ENCODE results near the gene ARHGEF19.

The ARHGEF19 gene

GRCh38 chr1:16191916-16192546, 20.4 kb downstream of the ARHGEF19 start:
- in situ Hi-C loops (cut with HindIII; ENCODE audit: low pct_ligation_motif_present, low pct_unique_long_range_greater_than_20kb, low sequenced_read_pairs): no loop called here
- no peak for DNase-seq

DNA sequence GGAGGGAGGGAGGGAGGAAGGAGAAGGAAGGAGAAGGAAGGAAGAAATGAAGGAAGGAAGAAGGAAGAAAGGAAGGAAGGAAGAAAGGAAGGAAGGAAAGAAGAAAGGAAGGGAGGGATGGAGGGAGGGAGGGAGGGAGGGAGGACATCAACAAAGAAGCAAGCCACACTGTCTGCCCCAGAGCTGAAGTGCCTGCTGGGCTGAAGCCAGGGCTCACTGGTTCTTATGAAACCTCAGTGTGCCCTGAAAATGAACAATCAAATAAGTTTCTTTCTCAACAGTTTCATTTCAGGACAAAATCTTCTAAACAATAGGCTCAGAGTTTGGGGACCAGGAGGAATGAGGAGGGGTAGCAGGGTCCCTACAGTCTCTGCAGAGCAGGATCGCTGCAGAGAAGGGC, 21.1 kb downstream of the ARHGEF19 start:
- no peak for DNase-seq

DNA sequence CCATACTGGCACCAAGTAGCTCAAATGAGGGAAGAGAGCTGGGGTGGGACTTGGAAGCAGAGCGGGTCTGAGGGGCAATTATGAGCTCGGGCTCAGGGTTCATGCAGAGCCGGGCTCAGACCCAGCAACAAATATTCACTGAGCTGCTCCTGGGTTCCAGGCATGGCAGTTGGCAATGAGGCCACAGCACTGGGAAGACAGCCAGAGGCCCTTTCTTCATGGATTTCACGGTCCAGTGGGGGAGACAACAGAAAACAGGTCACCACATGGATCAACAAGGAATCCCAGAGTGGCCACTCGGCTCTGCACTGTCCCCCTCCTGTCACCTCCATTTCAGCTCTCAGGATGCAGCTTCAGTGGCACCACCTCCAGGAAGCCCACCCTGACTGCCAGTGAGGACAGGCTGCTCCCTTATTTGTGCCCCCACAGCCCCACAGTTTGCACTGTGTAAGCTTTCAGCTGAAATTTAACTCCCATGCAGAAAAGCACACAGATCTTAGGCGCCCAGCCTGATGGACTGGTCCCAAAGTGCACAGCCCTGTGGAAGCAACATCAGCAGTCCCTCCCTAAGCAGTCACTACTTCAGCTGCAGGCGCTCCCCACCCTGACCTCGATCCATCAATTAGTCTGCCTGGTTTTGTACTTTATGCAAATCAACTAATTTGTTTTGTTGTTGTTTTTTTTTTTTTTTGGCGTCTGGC, 22.4 kb downstream of the ARHGEF19 start:
- peak; percentile 49 for DNase-seq
- in situ Hi-C loops (cut with HindIII; ENCODE audit: low pct_ligation_motif_present, low pct_unique_long_range_greater_than_20kb, low sequenced_read_pairs): no loop called here

More for the DNA sequence above, 21.1 kb downstream of the ARHGEF19 start:
- in situ Hi-C loops (cut with HindIII; ENCODE audit: low pct_ligation_motif_present, low pct_unique_long_range_greater_than_20kb, low sequenced_read_pairs): no loop called here

GRCh38 chr1:16189003-16189402, 23.4 kb downstream of the ARHGEF19 start:
- in situ Hi-C loops (cut with HindIII; ENCODE audit: low pct_ligation_motif_present, low pct_unique_long_range_greater_than_20kb, low sequenced_read_pairs): no loop called here
- DNase-seq: peak; percentile 40

- in situ Hi-C loops (cut with HindIII; ENCODE audit: low pct_ligation_motif_present, low pct_unique_long_range_greater_than_20kb, low sequenced_read_pairs): no loop called here
- peak; percentile 87 for DNase-seq
Measured at GRCh38 chr1:16187748-16188401, 24.6 kb downstream of the ARHGEF19 start.

GRCh38 chr1:16186655-16187235, 25.7 kb downstream of the ARHGEF19 start:
- DNase-seq: no peak
- in situ Hi-C loops (cut with HindIII; ENCODE audit: low pct_ligation_motif_present, low pct_unique_long_range_greater_than_20kb, low sequenced_read_pairs): no loop called here

- in situ Hi-C loops (cut with HindIII; ENCODE audit: low pct_ligation_motif_present, low pct_unique_long_range_greater_than_20kb, low sequenced_read_pairs): no loop called here
Measured at GRCh38 chr1:16184557-16185303, 27.7 kb downstream of the ARHGEF19 start.

GRCh38 chr1:16183765-16184556, 28.5 kb downstream of the ARHGEF19 start:
- in situ Hi-C loops (cut with HindIII; ENCODE audit: low pct_ligation_motif_present, low pct_unique_long_range_greater_than_20kb, low sequenced_read_pairs): no loop called here

More at GRCh38 chr1:16184557-16185303, 27.7 kb downstream of the ARHGEF19 start:
- no peak for DNase-seq

GRCh38 chr1:16183179-16183578, 29.3 kb downstream of the ARHGEF19 start:
- in situ Hi-C loops (cut with HindIII; ENCODE audit: low pct_ligation_motif_present, low pct_unique_long_range_greater_than_20kb, low sequenced_read_pairs): no loop called here

More at GRCh38 chr1:16183765-16184556, 28.5 kb downstream of the ARHGEF19 start:
- no peak for DNase-seq

GRCh38 chr1:16181887-16182719, 30.3 kb downstream of the ARHGEF19 start:
- in situ Hi-C loops (cut with HindIII; ENCODE audit: low pct_ligation_motif_present, low pct_unique_long_range_greater_than_20kb, low sequenced_read_pairs): no loop called here
- peak; percentile 94 for DNase-seq

More at GRCh38 chr1:16183179-16183578, 29.3 kb downstream of the ARHGEF19 start:
- DNase-seq: peak; percentile 83

DNA sequence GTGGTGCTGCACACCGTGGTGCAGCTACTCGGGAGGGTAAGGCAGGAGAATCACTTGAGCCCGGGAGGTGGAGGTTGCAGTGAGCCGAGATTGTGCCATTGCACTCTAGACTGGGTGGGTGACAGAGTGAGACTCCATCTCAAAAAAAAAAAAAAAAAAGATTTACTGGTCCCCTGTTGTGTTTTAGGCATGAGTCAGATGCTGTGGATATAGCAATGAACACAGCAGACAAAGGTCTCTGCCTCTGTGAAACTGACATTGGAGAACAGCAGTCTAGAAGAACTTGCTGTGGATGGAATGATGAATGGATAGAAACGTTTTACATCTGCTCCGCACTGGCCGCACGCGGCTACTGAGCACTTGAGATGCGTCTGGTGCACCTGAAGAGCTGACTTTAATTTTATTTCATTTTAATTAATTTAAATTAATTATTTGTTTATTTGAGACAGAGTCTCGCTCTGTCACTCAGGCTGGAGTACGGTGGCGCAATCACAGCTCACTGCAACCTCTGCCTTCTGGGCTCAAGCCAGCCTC, 32.1 kb downstream of the ARHGEF19 start:
- in situ Hi-C loops (cut with HindIII; ENCODE audit: low pct_ligation_motif_present, low pct_unique_long_range_greater_than_20kb, low sequenced_read_pairs): no loop called here
- no peak for DNase-seq

DNA sequence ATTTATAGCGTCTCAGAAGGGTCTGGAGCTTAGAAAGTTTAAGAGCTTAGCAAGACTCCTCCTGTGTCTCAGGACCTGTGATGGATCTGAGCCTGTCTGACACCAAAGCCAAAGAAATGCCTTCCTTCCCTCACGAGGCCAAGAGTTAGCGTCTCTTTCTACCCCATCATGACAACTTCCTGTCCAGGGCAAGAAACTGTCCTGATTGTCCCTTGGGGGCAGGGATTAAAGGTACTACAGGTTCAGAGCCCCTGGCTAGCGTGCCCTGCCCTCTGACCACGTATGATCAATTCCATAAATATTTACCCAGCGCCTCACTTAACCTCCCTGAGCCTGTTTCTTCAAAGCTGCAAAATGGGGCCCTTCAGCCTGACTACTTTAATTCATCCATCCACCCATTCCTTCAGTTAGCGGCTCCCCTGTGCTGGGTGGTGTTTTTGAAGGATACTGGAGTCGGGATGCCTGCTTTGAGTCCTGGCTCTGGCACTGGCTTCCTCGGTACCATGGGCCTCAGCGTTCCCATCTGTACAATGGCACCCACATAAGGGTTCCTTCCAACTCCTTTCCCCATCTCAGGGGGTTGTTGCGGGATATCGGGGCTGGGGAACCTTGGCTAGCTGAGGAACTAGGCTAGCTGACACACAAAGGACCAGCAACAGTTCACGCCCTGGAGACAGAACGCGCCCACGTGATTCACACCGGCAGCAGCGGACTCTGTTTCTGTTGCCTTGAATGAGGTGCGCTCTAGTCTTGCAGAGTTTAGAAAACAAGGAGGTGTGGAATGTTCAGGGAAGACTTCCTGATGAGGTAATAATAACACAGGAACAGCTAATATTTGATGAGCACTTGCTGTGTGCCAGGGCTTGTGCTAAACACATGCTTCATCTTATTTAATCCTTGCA, 33.6 kb downstream of the ARHGEF19 start:
- peak; percentile 82 for DNase-seq
- in situ Hi-C loops (cut with HindIII; ENCODE audit: low pct_ligation_motif_present, low pct_unique_long_range_greater_than_20kb, low sequenced_read_pairs): no loop called here

- in situ Hi-C loops (cut with HindIII; ENCODE audit: low pct_ligation_motif_present, low pct_unique_long_range_greater_than_20kb, low sequenced_read_pairs): no loop called here
- DNase-seq: no peak
Measured at GRCh38 chr1:16177306-16177705, 35.1 kb downstream of the ARHGEF19 start.

GRCh38 chr1:16176653-16177052, 35.8 kb downstream of the ARHGEF19 start:
- DNase-seq: no peak
- in situ Hi-C loops (cut with HindIII; ENCODE audit: low pct_ligation_motif_present, low pct_unique_long_range_greater_than_20kb, low sequenced_read_pairs): no loop called here

DNA sequence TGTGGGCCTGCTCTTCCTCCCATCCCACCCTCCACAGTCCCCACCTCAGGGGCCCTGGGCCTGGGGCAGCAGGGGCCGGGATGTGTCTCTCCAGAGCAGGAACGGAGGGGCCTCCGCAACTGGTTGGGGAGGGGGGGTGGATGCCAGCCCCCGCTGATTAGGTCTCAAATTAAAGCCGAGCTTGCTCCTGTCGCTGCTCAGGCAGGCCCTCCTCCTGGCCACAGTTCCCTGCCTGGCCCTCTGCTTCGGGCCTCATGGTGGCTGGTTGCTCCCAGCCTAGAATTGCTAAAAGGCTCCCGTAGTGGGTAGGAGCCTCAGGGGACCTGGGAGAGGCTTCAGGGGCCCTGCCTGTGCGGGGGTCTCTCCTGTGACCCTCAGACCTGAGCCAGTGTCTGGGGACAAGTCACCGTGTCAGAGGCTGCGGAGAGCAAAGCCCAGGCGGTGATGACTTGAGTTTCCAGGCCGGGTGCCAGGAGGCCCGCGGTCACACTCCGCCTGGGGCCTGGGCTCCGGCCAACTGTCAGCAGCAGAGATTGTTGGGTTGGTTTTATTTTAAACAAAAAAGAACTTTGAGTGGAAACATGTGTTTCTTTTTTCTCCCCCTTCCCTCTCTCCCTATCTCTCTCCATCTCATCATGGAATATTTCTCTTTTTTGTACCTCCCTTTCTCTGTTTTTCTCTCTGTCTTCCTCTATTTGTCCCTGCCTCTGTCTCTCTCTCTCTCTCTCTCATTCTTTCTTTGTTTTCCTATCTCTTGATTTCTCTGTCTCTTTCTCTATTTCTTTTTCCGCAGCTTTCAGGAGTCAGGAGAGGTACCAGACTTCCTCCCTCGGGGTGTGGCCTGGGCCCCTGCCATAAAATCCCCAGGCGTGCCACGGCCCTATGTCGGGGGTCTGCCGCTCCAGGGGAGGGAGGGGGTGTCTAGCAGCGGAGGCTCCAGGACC, 36.6 kb downstream of the ARHGEF19 start:
- in situ Hi-C loops (cut with HindIII; ENCODE audit: low pct_ligation_motif_present, low pct_unique_long_range_greater_than_20kb, low sequenced_read_pairs): no loop called here
- DNase-seq: peak; percentile 80
